GM12874 (cell line): Measurements from ENCODE around the gene SSNA1.

Experiments used
- TF ChIP-seq, protein P1 (sequence below): IDR thresholded peaks from 2 replicates; pipeline ENCODE4 v1.5.1; 2011; ENCODE audit warnings: low read depth, mild to moderate bottlenecking, control low read depth, low read length, moderate library complexity; ENCODE audit not compliant: insufficient read depth

SSNA1 gene

DNA sequence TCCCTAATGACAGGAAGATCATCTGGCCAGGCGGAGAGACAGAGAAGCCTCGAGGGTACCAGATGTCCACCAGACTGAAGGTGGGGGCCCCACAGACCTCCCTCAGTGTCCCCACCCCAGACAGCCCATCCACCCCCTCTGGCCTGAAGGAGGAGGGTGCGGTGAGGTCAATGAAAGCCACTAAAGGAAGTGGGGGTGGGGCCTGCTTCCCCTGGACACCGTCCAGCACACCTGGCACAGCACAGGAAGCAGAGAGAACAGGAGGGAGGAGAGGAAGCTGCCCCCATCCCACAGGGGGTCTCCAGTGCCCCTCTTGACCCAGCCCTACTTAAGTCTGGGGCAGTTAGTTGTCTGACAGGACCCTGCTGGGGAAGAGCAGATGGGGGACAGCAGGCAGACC, 29.9 kb upstream of the SSNA1 start:
- TF ChIP-seq, protein P1, sequence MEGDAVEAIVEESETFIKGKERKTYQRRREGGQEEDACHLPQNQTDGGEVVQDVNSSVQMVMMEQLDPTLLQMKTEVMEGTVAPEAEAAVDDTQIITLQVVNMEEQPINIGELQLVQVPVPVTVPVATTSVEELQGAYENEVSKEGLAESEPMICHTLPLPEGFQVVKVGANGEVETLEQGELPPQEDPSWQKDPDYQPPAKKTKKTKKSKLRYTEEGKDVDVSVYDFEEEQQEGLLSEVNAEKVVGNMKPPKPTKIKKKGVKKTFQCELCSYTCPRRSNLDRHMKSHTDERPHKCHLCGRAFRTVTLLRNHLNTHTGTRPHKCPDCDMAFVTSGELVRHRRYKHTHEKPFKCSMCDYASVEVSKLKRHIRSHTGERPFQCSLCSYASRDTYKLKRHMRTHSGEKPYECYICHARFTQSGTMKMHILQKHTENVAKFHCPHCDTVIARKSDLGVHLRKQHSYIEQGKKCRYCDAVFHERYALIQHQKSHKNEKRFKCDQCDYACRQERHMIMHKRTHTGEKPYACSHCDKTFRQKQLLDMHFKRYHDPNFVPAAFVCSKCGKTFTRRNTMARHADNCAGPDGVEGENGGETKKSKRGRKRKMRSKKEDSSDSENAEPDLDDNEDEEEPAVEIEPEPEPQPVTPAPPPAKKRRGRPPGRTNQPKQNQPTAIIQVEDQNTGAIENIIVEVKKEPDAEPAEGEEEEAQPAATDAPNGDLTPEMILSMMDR, result no peak

- TF ChIP-seq, protein P1, result no peak
Observed at GRCh38 chr9:137159105-137160053, 29.1 kb upstream of the SSNA1 start.

DNA sequence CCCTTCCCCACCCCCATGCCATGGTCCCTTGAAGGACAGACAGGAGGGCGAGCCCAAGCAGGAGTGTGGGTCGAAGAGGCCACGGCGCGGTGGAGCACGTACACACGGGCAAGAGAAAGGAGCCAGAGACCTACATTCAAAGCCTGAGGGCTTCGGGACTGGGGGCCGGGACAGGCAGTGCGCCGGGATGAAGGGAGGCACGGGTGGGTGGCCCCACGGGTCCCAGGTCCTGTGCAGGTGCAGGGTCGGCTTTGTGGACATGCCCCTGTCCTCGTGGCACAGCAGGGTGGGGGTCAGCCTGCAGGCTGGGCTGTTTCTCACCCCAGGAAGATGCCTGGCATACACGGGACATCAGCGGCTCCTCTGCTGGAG, 28.4 kb upstream of the SSNA1 start:
- TF ChIP-seq, protein P1, result no peak

DNA sequence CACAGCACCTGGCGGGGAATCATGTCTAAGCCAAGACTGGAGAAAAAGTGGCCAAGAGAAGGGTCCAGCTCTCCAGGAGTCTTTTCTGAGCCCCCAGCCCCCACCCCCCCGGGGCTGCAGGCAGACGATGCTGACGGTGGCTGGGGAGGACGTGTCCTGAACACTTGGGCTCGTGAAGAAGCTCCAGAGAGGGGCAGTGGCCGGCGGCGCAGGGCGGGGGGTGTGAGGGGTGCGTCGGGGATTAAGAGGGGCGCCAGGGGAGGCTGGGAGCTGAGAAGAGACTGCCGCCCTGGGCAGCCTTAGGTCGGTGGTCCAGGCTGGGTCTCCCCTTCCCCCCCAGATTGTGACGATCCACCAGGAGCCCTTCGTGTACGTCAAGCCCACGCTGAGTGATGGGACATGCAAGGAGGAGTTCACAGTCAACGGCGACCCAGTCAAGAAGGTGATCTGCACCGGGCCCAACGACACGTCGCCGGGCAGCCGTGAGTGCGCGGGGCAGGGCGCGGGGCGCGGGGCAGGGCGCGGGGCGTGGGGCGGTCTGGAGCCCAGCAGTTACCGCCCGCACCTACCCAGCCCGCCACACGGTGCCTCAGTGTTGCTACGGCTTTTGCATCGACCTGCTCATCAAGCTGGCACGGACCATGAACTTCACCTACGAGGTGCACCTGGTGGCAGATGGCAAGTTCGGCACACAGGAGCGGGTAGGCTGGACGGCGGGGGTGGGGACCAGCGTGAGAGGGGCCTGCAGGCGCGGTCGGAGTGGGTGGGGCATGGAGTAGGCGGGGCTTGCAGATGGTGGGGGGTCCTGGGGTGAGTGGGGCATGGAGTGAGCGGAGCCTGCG, 27.5 kb upstream of the SSNA1 start:
- TF ChIP-seq, protein P1, result no peak

DNA sequence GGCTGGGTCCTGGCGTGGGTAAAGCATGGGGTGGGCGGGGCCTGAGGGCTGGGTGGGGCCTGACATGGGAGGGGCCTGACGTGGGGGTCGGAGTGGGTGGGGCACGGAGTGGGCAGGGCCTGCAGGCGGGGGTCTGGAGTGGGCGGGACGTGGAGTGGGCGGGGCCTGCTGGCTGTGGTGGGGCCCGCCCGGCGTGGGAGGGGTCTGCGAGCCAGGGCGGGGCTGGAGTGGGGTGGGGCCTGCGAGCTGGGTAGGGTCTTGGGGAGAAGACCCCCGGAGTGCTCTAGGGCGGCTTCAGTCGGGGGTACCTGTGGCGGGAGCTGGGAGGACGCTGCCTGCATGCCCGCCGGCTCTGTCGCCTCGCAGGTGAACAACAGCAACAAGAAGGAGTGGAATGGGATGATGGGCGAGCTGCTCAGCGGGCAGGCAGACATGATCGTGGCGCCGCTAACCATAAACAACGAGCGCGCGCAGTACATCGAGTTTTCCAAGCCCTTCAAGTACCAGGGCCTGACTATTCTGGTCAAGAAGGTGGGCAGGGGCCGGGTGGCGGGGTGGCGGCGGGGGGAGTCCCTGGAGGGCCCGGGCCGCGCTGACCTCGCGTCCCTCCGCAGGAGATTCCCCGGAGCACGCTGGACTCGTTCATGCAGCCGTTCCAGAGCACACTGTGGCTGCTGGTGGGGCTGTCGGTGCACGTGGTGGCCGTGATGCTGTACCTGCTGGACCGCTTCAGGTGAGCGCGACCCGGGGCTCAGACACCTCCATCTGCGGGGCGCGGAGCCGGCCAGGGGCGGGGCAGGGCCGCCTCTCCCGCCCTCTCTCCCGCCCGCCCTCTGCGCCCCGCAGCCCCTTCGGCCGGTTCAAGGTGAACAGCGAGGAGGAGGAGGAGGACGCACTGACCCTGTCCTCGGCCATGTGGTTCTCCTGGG, 26.7 kb upstream of the SSNA1 start:
- TF ChIP-seq, protein P1, result no peak

GRCh38 chr9:137162505-137163364, 25.7 kb upstream of the SSNA1 start:
- TF ChIP-seq, protein P1, result no peak
